ENCODE data around the gene TRAF4.
A peak's percentile ranks its signal among the peaks of the same experiment; 100 is the strongest.

TRAF4 gene, protein sequence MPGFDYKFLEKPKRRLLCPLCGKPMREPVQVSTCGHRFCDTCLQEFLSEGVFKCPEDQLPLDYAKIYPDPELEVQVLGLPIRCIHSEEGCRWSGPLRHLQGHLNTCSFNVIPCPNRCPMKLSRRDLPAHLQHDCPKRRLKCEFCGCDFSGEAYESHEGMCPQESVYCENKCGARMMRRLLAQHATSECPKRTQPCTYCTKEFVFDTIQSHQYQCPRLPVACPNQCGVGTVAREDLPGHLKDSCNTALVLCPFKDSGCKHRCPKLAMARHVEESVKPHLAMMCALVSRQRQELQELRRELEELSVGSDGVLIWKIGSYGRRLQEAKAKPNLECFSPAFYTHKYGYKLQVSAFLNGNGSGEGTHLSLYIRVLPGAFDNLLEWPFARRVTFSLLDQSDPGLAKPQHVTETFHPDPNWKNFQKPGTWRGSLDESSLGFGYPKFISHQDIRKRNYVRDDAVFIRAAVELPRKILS

DNA sequence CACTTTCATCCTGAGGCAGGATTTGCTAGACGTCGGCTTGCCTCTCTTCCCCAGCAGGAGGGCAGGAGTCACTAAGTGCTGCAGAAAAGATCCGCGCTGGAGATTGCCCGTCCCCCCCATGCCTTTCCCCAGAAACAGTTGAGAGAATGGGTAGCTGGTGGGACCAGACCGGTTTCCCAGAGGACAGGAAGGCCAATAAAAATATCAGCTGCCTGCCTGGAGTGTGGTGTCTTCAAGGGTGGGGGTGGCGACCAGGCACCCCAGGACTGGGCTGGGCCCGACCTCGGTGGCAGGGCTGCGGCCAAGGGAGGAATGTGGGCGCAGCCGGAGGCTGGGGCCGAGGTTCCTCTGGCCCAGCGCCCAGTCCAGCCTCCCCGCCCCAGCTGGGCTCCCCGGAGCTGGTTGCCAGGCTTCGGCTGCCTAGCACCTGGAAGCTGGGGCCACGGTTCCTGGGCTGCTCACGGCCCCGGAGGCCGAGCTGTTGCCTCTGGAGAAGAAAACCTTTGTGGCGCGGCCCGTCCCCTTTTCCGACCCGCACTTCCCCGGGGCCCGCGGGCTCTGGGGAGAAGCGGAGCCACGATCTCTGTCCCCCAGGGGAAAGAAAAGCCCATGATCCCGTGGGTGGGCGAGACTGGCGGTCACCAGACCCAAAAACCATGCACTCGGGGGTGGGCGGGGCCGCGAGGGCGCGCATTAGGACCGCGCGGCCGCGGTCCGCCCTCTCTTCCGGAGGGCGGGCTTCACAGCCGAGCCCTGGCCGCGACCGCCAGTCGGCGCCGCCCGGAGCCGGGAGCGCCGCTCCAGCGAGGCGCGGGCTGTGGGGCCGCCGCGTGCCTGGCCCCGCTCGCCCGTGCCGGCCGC lies at the start of gene TRAF4:
Gene TRAF4 (plus strand): TSS at position 769 of the 861 bp plus-strand sequence. CDS start 102 bp downstream, outside the sequence.
- Mint-ChIP-seq H3K4me3 (peak within 1 kb of the TSS; percentile 80), H3K27ac (ENCODE audit: low read depth) (peak within 1 kb of the TSS; percentile 86), H3K9me3 (no peaks in the 10 kb centered on the region), H3K36me3 (ENCODE audit: insufficient read depth) (peaks cover 13% of the 10 kb centered on the region), H3K27me3 (no peaks in the 10 kb centered on the region), H3K4me1 (peaks cover 29% of the 10 kb centered on the region)
- DNase-seq (ENCODE audit: low spot score in 2 of 2) = peak; percentile 47 to 48
- peak; percentile 91 for ATAC-seq (replicated peaks; ENCODE audit: extremely low read depth, poor library complexity, severe bottlenecking)

DNA sequence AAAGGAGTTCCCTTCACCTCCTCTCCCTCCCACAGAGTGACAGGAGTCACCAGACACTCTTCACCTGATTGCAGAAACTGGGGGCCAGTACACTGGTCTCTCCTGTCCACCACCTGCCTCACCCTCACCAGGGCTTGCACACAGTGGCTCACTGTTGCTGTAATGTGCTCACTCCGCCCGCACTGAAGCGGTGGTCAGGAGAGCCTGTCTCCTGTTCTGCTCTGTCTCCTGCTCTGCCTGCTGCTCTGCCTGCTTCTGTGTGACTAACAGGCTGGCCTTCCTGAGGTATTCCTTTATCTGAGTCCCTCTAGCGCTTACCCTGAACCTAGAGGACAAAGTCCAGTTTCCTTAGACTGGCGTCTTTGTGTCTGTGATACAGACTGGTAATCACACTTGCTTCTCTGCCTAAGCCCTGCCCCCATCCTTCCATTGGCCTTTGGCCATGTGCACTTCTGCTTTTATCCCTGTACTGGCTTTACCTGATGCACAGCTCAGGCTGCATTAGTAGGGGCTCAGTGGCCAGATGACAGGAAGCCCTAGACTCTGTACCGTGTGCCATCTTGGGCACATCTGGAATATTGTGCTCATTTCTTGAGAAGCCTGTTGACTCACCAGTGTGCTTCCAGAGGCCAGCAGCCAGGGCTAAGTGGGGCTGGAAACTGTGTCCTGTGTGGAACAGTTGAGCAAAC lies 45.4 kb upstream of the TRAF4 start:
- no peaks in the 10 kb centered on the region for H3K27me3 Mint-ChIP-seq
- H3K27ac Mint-ChIP-seq (ENCODE audit: low read depth) = no peak overlapping the region

DNA sequence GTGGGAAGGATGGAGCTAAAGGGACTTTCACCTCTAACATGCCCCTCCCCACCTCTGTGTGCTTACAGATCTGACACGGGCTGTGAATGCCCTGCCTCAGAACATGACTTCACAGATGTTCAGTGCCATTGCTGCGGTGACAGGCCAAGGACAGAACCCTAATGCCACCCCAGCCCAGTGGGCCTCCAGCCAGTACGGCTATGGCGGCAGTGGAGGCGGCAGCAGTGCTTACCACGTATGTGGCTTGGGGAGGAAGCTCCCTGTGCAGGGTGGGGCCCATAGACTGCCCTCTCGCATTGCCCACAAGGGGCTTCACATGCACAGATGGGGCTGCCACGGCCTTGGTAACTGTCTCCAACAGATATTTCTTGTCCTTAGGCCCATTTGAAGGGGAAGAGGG lies 43.5 kb upstream of the TRAF4 start:
- Mint-ChIP-seq H3K9me3 (no peaks in the 10 kb centered on the region), H3K36me3 (ENCODE audit: insufficient read depth) (peaks cover 54% of the 10 kb centered on the region), H3K4me1 (no peaks in the 10 kb centered on the region), H3K27ac (ENCODE audit: low read depth) (no peak overlapping the region), H3K27me3 (no peaks in the 10 kb centered on the region), H3K4me3 (no peak overlapping the region)
- ATAC-seq (replicated peaks; ENCODE audit: extremely low read depth, poor library complexity, severe bottlenecking) (no peak), DNase-seq (ENCODE audit: low spot score in 2 of 2) (no peak)

More for the DNA sequence above, 45.4 kb upstream of the TRAF4 start:
- H3K9me3 Mint-ChIP-seq = no peaks in the 10 kb centered on the region
- no peak overlapping the region for H3K4me3 Mint-ChIP-seq
- H3K36me3 Mint-ChIP-seq (ENCODE audit: insufficient read depth) = peaks cover 67% of the 10 kb centered on the region
- DNase-seq (ENCODE audit: low spot score in 2 of 2) (no peak), ATAC-seq (replicated peaks; ENCODE audit: extremely low read depth, poor library complexity, severe bottlenecking) (no peak)
- no peaks in the 10 kb centered on the region for H3K4me1 Mint-ChIP-seq

DNA sequence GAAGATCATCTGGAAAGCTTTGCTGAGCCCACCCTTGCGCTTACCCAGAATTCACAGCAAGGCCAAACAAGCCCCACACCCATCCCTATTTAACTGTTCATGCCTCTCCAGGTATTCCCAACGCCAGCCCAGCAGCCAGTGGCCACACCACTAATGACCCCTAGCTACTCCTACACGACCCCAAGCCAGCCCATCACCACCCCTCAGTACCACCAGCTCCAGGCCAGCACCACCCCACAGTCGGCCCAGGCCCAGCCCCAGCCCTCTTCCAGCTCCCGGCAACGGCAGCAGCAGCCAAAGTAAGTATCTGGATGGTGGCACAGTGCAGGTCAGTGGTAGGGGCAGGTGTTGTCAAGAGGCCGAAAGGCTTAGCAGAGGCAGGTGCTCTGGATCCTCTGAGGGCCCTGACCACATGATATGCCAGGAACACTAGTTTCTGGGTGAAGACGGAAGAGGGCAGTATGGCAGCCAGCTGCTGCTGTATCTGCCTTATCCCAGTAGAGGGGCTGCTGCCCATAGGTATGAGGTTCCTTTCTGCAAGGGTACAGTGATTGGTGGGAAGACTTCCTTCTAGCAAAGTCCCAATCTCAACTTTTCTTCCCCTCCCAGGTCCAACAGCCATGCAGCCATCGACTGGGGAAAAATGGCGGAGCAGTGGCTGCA lies 42.9 kb upstream of the TRAF4 start:
- ATAC-seq (replicated peaks; ENCODE audit: extremely low read depth, poor library complexity, severe bottlenecking) (no peak), DNase-seq (ENCODE audit: low spot score in 2 of 2) (no peak)
- no peaks in the 10 kb centered on the region for H3K27me3 Mint-ChIP-seq
- H3K36me3 Mint-ChIP-seq (ENCODE audit: insufficient read depth) = peaks cover 48% of the 10 kb centered on the region
- no peaks in the 10 kb centered on the region for H3K4me1 Mint-ChIP-seq
- H3K4me3 Mint-ChIP-seq = no peak overlapping the region
- H3K27ac Mint-ChIP-seq (ENCODE audit: low read depth) = peak overlapping the region; percentile 32
- no peaks in the 10 kb centered on the region for H3K9me3 Mint-ChIP-seq

DNA sequence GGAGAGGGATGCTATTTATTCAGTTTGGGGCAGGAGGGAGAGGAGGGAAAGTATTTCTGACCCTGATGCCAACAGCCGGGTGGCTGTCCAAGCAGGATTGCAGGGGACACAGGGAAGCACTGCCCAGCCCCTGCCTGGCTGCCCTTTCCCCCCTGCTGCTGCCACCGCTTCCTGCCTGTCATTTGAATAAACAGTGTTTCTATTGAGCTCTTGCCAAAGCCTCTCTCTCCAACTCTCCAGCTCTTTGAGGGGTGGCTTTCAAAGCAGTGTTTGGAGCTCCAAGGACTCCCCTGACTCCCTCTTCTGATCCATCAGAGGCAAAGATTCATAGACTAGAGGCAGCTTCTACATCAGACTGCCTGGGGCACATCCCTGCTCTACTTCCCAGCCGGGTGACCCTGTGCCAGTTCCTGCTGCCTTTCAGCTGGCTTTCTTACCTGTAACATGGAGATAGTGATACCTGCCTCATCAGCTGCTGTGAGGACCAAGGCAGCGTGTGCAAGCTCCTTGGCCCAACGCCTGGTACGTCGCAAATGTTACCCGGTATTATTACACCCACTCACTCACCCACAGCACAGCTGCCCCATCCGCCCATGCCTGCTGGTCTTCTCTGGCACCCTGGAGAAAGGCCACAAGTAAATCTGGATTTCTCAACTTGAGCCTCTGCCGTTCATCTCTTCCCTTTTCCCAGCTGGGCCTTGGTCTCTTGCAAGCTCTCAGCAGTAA lies 41.6 kb upstream of the TRAF4 start:
- no peaks in the 10 kb centered on the region for H3K4me1 Mint-ChIP-seq
- no peaks in the 10 kb centered on the region for H3K9me3 Mint-ChIP-seq
- peaks cover 38% of the 10 kb centered on the region for H3K36me3 Mint-ChIP-seq (ENCODE audit: insufficient read depth)
- H3K27me3 Mint-ChIP-seq = no peaks in the 10 kb centered on the region
- H3K27ac Mint-ChIP-seq (ENCODE audit: low read depth) = no peak overlapping the region
- no peak overlapping the region for H3K4me3 Mint-ChIP-seq
- no peak for DNase-seq (ENCODE audit: low spot score in 2 of 2)
- ATAC-seq (replicated peaks; ENCODE audit: extremely low read depth, poor library complexity, severe bottlenecking) = no peak

DNA sequence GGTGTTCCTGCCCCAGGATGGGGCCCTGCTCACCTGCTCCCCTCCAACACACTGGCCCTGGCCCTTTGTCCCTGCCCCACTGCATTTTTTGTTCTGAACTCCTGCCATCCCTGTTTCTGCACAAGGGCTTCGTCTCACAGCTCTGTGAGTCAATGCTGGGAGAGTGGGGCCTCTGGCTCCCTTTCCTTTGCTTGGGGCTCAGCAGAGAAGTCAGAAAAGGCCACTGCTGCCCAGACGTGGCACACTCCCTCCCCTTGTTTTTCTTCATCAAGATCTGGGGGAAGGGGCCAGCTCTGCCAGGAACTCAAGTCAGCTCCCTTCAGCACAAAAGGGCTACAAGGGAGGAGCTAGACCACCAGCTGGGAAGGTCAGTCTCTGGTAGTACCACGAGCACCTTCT lies 41.1 kb upstream of the TRAF4 start:
- no peak overlapping the region for H3K4me3 Mint-ChIP-seq
- no peak overlapping the region for H3K27ac Mint-ChIP-seq (ENCODE audit: low read depth)
- H3K36me3 Mint-ChIP-seq (ENCODE audit: insufficient read depth) = peaks cover 35% of the 10 kb centered on the region
- ATAC-seq (replicated peaks; ENCODE audit: extremely low read depth, poor library complexity, severe bottlenecking) (no peak), DNase-seq (ENCODE audit: low spot score in 2 of 2) (no peak)
- no peaks in the 10 kb centered on the region for H3K9me3 Mint-ChIP-seq
- no peaks in the 10 kb centered on the region for H3K4me1 Mint-ChIP-seq
- no peaks in the 10 kb centered on the region for H3K27me3 Mint-ChIP-seq

DNA sequence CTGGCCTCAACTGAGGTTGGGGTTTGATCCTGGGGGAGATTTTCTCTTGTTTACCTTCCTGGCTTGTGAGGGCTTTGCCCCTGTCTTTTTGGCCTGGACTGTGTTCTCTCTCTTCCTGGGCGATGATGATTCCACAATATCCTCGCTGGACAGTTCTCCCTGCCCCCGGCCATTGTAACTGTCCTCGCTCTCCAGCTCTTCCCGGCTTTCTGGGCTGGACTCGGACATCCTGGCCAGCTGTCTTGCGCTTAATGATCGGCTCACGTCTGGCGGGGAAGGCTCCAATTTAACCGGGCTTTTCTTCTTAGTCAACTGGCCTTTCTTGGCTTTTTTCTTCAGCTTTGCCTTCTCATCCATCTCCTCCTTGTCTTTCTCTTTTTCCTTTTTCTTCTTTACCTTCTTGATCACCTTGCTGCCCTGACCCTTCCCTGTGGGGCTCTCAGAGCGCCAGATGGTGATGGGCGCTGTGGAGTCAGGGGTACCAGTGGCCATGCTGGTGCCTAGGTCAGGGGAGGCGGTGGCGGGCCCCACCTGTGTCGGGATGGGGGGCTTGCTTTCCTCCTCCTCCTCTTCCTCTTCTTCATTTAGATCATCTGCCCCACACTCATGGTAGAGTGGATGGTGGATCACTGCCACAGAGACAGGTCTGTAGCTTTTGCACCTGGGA lies 40.1 kb upstream of the TRAF4 start:
- no peak overlapping the region for H3K4me3 Mint-ChIP-seq
- no peaks in the 10 kb centered on the region for H3K4me1 Mint-ChIP-seq
- H3K27ac Mint-ChIP-seq (ENCODE audit: low read depth) = no peak overlapping the region
- ATAC-seq (replicated peaks; ENCODE audit: extremely low read depth, poor library complexity, severe bottlenecking) (no peak), DNase-seq (ENCODE audit: low spot score in 2 of 2) (no peak)
- no peaks in the 10 kb centered on the region for H3K9me3 Mint-ChIP-seq
- H3K27me3 Mint-ChIP-seq = no peaks in the 10 kb centered on the region
- H3K36me3 Mint-ChIP-seq (ENCODE audit: insufficient read depth) = peaks cover 29% of the 10 kb centered on the region

DNA sequence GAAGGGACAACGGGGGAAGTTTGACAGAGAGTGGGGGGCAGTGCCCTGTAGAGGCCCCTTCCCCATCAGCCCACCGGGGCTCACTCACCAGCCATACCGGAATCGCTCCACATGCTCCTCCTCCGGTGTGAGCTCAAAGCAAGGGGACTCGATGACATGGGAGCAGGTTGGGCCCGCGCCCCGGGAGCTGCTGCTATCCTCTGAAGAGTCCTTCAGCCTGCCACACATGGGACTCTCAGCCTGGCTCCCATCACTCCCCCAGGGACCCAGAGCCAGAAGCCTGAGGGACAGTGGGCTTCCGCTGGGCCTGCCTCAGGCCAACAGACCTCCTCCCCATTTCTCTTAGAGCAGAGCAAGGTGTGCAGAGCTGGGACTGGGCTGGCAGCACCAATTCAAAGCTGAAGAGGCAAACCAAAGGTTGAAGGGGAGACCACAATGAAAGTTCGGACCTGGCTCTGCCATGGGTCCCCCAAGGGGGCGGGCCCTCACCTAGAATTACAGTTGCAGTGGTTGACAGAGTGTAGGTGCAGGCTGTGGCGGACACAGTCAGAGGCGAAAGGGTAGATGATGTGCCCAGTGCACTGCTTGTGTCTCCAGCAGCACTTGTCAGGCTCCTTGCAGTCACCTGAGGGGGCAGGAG lies 39.5 kb upstream of the TRAF4 start:
- H3K27ac Mint-ChIP-seq (ENCODE audit: low read depth) = no peak overlapping the region
- H3K4me3 Mint-ChIP-seq = no peak overlapping the region
- no peaks in the 10 kb centered on the region for H3K4me1 Mint-ChIP-seq
- ATAC-seq (replicated peaks; ENCODE audit: extremely low read depth, poor library complexity, severe bottlenecking) (no peak), DNase-seq (ENCODE audit: low spot score in 2 of 2) (no peak)
- no peaks in the 10 kb centered on the region for H3K9me3 Mint-ChIP-seq
- peaks cover 24% of the 10 kb centered on the region for H3K36me3 Mint-ChIP-seq (ENCODE audit: insufficient read depth)
- no peaks in the 10 kb centered on the region for H3K27me3 Mint-ChIP-seq

DNA sequence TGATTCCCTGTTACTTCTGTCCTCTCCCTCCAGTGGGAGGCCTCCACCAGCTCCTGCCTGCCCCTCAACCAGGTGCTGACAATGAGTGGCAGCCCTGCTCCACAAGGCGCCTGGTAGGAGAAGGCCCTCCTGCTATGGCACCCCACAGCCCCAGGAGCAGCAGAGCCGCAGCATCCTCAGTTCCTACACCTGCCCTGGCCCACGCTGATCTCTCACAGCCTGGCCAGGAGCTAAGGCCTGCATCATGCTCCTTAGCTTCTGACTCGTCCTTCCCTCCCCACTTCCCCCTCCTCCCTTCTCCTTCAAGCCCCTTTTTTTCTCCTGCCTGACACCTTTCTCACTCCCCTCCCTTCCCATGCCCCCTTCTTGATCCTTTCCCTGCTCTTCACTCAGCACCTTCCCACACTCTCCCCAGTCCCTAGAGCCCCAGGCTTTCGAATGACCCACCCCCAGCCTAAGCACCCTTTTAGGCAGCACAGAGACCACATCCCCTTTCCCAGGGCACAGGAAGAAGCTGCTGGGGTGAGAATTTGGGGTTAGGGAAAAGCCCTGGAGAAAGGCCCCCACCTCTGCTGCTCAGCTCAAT lies 38.6 kb upstream of the TRAF4 start:
- Mint-ChIP-seq H3K27me3 (no peaks in the 10 kb centered on the region), H3K4me3 (no peak overlapping the region), H3K27ac (ENCODE audit: low read depth) (peak overlapping the region; percentile 53), H3K9me3 (no peaks in the 10 kb centered on the region), H3K36me3 (ENCODE audit: insufficient read depth) (peaks cover 19% of the 10 kb centered on the region), H3K4me1 (no peaks in the 10 kb centered on the region)
- DNase-seq (ENCODE audit: low spot score in 2 of 2) (no peak), ATAC-seq (replicated peaks; ENCODE audit: extremely low read depth, poor library complexity, severe bottlenecking) (no peak)

DNA sequence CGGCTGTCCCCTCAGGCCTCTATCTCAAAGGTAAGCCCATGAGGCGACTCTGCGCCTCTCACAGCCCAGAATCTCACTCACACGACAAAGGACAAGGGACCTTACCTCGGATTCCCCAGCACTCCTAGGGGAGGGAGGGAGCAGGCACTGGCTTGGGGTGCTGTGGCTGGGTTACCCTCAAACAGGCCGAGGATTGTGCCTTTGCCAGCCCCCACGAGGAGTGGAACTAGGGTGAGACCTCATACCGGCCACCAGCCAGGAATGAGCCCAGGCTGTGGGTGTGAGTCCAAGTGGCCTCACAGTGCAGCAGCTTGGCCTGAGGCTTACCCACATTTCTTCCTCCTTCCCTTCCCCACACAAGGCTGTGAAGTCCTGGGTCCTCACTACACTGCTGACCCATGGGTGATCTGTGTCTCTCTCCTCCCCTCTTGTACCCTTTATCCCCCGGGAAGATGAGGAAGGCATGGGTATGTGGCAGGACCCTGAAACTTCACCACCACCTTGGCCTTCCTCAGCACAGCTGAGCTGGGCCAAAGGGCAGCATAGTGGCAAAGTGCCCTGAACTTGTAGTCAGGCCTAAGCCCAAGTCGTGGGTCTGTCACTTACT lies 38.0 kb upstream of the TRAF4 start:
- H3K4me3 Mint-ChIP-seq = no peak overlapping the region
- H3K9me3 Mint-ChIP-seq = no peaks in the 10 kb centered on the region
- peaks cover 6% of the 10 kb centered on the region for H3K4me1 Mint-ChIP-seq
- no peaks in the 10 kb centered on the region for H3K27me3 Mint-ChIP-seq
- peaks cover 18% of the 10 kb centered on the region for H3K36me3 Mint-ChIP-seq (ENCODE audit: insufficient read depth)
- no peak for ATAC-seq (replicated peaks; ENCODE audit: extremely low read depth, poor library complexity, severe bottlenecking)
- DNase-seq (ENCODE audit: low spot score in 2 of 2) = no peak
- peak overlapping the region; percentile 53 for H3K27ac Mint-ChIP-seq (ENCODE audit: low read depth)
